GM12874 (cell line): ENCODE results near the gene TRIM66.

ENCODE experiments used
- CTCF ChIP-seq: IDR thresholded peaks from 2 replicates; pipeline ENCODE4 v1.5.1; 2011; ENCODE audit warnings: low read depth, mild to moderate bottlenecking, control low read depth, low read length, moderate library complexity; ENCODE audit not compliant: insufficient read depth

TRIM66 gene

GRCh38 chr11:8658321-8659057, 24.0 kb downstream of the TRIM66 start:
- TF ChIP-seq CTCF = no peak

- no peak for TF ChIP-seq CTCF
Observed at GRCh38 chr11:8656291-8656690, 26.2 kb downstream of the TRIM66 start.

GRCh38 chr11:8654503-8654902, 28.0 kb downstream of the TRIM66 start:
- no peak for TF ChIP-seq CTCF

GRCh38 chr11:8652140-8652539, 30.3 kb downstream of the TRIM66 start:
- no peak for TF ChIP-seq CTCF

- TF ChIP-seq CTCF = no peak
Observed at GRCh38 chr11:8650401-8650990, 32.0 kb downstream of the TRIM66 start.

- TF ChIP-seq CTCF = no peak
Observed at GRCh38 chr11:8649361-8649760, 33.1 kb downstream of the TRIM66 start.

- no peak for TF ChIP-seq CTCF
Observed at GRCh38 chr11:8646873-8647272, 35.6 kb downstream of the TRIM66 start.
